H54 (cell line): ENCODE results near the gene COMMD8.
"Not testable (repeated sequence)": the region's sequence is repeated elsewhere in the genome, so short reads cannot be mapped to it uniquely, and the experiment has no call there.

Source experiments
- DNase-seq: peaks from one replicate; pipeline ENCODE4 v3.0.0; 2011; ENCODE audit warnings: low spot score, mixed read lengths; ENCODE audit not compliant: insufficient read length
- FAIRE-seq: peaks from 3 replicates; lab custom pipeline; 2011; peaks lifted over from hg19 to GRCh38; lab: Jason Lieb, UNC
- POLR2A ChIP-seq: IDR thresholded peaks from 2 replicates; pipeline ENCODE4 v1.6.1; 2011; ENCODE audit warnings: low read depth, mild to moderate bottlenecking, low read length

Gene COMMD8

DNA sequence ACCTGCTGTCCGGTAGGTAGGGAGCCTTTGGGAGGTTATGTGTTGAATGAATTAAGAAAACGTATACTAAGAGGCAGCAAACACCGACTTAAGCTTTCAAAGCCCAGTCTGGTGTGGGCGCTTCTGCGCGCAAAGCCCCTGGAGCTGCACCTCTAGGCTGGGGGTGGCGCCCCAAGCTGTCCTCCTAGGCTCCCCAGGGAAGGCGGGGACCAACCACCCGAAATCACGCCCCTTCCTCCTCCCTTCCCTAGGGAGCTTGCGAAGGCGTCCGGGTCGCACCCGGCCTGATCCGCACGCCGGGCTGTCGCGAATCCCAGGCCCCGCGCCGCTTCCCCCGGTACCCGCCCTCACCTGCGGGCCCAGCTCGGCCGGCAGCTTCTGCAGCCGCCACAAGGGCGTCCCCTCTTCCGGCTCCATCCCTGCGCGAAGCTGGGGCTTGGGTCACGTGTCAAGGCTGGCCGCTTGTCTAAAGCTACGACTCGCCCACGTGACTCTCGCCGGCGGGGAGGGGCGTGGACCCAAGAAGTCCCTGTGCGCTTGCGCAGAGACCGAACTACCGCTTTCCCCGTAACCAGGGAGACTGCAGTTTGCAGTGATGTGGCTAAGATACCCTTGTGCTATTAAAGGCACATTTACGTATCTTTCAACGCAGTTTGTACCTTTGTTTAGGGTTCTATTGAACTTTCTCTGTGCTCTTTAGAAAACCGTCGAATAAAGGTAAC is at the start of gene COMMD8:
COMMD8 (minus strand) TSS at position 468 of the 722 bp plus-strand sequence; CDS start at position 417, 51 bp downstream.
- TF ChIP-seq POLR2A = peak; percentile 83
- FAIRE-seq (peak; percentile 92), DNase-seq (peak; percentile 57)

DNA sequence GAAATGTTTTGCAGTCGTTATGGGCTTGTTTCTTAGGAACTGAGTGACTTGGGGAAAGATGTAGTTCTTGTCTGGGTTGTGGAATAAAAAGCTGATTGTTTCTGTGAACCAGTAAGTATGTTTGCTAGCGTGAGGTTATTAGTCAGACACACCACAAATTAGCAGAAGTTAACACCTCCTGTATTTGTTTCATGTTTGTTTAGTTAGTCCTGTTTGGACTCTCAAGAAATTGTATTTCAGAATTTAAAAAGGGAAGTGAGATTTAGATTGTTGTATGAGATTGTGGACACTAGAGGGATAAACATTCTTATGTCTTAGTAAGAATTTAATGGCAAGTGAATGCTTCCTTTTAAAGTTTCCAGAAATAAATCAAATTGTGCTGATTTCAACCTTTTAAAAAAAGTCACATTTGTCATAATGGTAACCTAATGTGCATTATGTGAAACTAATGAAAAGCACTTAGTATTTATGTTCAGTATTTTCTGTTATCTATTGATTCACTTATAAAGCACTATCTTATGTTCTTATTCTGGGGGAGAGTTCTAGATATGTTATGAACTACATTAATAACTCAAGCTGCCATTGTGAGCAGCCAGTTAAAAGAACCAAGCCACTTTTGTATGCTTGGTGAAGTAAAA is 47.1 kb upstream of the COMMD8 start:
- FAIRE-seq (no peak), DNase-seq (no peak)
- TF ChIP-seq POLR2A = no peak

DNA sequence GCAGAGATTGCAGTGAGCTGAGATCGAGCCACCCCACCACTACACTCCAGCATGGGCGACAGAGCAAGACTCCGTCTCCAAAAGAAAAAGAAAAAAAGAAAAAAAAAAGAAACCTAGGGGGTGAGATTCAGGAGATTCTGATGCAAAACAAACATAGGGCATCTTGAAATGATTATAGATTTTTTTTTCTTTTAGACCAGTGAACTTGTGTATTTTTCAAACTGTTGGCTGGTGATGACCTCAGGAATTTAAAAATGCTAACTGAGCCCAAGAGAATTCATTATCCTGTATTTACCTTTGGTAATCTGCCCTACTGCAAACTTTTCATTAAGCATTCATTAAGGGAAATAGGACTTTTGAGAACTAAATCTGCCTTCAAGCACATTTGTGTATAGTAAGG is 42.2 kb upstream of the COMMD8 start:
- DNase-seq (no peak), FAIRE-seq (no peak)
- no peak for TF ChIP-seq POLR2A

DNA sequence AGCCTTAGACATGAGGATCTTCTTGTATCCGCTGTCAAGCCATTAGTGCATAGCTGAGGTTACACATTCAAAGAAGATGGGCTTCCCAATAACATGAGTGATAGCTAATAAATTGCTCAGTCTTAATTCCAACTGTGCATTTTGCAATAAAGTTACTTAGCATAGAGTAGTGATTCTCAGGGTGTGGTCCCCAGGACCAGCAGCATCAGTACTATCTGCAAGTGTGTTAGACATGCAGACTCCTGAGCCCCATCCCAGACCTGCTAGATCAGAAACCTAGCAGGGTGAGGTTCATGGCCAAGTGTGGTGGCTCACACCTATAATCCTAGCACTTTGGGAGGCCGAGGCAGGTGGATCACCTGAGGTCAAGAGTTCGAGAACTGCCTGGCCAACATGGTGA is 41.6 kb upstream of the COMMD8 start:
- DNase-seq (no peak), FAIRE-seq (no peak)
- no peak for TF ChIP-seq POLR2A

DNA sequence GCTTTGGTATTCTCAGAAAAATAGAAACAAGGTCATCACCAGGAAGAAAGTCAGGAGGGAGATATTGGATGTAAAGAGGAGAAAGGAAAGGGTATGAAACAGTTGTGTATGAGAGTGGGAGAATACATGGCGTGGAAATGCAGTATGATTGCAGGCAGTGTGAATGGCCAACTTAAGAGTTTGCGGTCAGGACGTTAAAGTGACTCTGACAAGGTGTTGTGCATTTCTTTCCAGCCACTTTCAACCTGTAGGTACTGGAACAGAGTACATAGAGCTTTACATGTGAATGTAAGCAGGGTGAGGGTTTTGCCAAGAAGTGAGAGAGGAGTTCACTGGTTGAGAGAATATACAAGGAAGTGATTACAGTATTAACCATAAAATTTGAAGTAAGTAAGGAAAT is 37.3 kb upstream of the COMMD8 start:
- no peak for TF ChIP-seq POLR2A
- FAIRE-seq (no peak), DNase-seq (no peak)

DNA sequence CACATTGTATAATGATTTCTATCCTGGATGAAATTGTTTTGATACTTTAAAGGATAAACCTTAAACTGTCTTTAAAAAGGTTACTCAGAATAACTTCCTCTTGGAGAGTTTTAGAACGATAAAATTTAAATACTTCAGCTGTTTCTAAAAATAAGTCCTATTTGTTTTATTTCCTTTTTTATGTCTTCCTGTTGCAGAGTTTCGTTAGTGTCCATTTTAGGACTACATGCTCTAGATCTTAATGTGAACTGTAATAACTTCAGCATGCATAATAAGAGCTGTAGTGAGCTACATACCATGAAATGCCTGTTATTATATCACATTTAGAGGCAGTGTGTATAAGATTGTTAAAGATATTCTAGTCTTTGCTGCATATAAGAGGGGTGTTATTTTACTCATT is 36.2 kb upstream of the COMMD8 start:
- FAIRE-seq (no peak), DNase-seq (no peak)
- TF ChIP-seq POLR2A = no peak

DNA sequence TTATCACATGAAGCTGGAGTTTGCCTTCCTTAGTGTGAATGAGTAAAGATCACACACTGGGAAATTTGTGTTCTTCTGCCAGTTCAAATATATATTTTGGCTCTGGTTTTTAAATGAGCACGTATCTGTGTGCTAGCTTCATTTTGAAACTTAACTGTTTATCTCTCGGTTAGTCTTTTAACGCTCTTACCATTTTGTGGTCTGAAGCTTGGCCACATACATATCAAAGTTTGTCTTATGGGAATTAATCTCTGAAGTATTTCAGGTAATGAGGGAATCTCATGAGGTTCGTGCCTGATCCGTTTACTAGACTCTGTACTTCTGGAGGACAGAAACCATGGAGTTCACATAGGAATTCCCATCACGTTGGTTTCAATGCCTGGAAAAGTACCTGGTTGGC is 35.4 kb upstream of the COMMD8 start:
- no peak for TF ChIP-seq POLR2A
- DNase-seq = no peak
- FAIRE-seq = no peak

DNA sequence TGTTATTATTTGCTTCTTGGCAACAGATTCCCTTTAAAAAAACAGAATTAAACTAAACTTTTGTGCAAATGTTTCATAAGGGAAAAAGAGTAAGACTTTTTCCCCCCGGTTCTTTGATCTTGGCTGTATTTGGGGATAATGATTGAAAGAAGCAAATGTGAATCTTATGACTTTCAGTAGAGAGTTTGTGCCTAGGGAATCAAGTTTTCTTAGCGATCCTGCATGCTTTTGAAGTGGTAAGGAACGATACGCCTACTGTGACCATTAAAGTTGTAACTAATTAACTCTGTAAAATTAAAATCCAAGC is 30.6 kb upstream of the COMMD8 start:
- no peak for FAIRE-seq
- DNase-seq = no peak
- no peak for TF ChIP-seq POLR2A

DNA sequence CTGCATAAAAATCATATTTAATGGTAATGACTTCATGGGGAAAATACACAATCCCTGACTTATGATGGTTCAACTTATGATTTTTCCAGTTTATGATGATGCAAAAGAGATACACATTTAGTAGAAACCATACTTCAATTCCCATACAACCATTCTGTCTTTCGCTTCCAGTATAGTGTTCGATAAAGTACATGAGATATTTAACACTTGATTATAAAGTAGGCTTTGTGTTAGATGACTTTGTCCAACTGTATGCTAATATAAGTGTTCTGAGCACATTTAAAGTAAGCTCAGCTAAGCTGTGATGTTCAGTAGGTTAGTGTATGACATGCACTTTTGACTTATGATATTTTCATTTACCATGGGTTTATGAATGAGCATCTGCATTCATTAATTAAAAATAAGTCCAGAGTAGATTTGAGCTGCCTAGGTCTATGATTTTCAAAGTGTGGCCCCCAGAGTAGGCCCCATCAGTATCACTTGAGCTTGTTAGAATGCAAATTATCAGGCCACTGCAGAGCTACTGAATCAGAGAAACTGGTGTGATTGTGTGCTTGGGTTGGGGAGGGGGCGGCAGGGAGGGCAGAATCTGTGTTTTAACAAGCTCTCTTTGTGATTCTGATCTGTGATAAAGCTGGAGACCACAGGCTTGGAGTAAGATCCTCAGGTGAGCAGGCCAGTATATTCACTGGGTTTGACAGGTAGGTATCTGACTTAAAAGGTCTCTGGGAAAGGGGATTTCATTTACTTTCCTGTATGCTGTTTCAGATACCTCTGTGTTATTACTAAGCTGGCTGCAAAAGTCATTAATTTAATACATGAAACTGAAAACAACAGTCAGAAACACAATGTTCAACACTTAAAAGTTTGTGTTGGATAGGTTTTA is 30.0 kb upstream of the COMMD8 start:
- DNase-seq (no peak), FAIRE-seq (no peak)
- TF ChIP-seq POLR2A = no peak

DNA sequence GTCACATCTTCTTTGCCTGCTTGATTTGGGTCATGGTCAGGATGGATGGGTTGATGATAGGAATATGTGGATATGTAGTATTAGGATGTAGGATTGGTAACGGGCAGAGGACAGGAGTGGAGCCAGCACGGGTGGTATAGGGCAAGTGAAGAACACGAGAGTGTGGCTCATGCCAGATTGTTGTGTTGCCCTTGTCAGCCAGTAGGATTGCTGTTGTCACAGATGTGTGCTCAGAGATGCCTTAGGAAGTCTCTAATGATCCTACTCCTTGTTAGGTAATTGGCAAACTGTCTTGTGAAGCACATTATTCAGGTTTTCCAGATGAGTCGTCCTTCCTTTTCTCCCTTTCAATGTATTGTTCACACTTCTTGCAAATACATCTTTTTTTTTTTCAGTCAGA is 27.0 kb upstream of the COMMD8 start:
- FAIRE-seq (peak; percentile 66), DNase-seq (no peak)
- TF ChIP-seq POLR2A = no peak

DNA sequence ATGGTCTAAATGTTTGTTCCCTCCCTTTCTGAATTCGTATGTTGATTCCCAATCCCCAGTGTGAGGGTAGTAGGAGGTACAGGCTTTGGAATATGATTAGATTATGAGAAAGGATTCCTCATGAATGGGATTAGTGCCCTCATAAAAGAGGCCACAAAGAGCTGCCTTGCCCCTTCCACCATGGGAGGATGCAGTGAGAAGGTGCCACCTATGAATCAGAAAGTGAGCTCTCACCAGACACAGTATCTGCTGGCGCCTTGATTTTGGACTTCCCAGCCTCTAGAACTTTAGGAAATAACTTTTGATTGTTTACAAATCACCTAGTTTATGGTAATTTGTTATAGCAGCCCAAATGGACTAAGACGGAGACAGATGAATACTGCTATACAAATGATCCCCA is 25.2 kb upstream of the COMMD8 start:
- FAIRE-seq = no peak
- TF ChIP-seq POLR2A = no peak
- no peak for DNase-seq

DNA sequence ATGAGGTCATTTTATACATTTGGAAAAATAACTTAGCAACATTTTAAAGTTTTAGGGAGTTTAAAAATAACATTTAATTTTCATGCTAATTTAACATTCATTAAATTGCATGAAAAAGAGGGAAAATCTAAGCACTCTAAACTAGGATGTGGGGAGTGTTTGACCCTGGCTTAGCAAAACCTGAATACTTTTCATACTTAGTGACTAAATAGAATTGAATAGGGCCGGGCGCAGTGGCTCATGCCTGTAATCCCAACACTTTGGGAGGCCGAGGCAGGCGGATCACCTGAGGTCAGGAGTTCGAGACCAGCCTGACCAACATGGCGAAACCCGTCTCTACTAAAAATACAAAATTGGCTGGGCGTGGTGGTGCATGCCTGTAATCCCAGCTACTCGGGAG is 23.2 kb upstream of the COMMD8 start:
- DNase-seq, FAIRE-seq: not testable (repeated sequence)

DNA sequence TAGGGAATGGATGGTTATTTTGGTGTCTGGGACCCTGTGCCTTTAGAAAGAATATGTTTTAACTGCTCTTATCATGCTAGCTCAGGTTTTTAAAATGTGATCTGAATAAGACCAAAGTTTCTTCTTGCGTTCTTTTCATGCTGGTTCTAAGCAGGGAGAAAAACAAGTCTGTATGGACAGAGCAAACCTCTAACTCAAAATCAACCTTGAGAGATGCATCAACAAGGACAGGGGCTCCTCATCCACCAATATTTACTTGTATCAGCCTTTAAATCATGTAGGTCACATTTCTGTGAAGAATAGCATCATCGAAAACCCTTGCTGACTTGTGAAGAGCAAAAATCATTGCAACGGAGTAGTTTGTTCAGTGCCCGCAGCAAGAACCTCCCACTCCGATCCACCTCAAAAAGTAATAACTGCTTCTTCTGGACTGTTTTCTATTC is 22.8 kb upstream of the COMMD8 start:
- TF ChIP-seq POLR2A = no peak
- FAIRE-seq (no peak), DNase-seq (no peak)

DNA sequence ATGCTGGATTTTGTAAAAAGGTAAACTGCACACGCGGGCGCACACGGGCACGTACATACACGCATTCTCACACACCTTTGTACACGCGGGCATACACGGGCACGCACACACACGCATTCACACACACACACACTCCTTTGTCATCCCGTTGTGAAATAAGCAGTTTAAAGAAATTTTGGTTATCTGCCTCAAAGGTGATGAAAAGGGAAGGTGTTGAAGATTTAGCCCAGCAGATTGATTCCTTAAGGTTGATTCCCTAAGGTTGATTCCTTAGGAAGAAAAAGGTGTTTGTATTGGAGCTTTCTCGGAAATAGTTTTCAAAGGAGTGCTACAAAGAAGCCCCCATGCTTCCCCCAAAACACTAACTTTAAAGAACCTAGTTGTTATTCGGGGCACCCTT is 22.3 kb upstream of the COMMD8 start:
- FAIRE-seq (no peak), DNase-seq (no peak)
- no peak for TF ChIP-seq POLR2A
